ENCODE results near the gene CA10. TPM values are rescaled to one million over a fixed set of nuclear protein-coding genes. Genes with fewer than 3 reads are reported as not detected.

CA10 gene
- total RNA-seq, 1 experiment from 2014 or later = not detected

DNA sequence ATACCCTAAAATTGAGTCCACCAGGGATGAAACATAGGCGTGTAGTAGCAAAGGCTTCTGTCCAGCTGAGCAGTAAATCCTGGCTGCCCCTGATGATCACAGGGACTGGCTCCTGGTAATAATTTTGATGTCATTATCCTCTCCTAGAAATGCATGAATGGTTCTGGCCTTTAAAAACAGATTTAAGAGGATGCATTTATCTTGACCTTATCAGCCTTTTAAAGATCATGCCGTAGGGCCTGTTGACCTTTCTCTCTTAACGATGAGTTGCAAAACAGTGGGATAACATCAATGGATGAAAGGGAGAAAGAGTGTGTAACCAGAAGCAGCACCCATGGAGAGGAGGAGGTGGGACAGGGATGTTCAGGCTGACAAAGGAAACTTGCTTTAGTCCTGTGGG is 128.5 kb downstream of the CA10 start:
- DNase-seq (ENCODE audit: low spot score) = no peak
- Histone ChIP-seq H3K36me3 (ENCODE audit: insufficient read depth, low read length, poor library complexity, severe bottlenecking) (no peaks in the 10 kb centered on the region), H3K4me3 (ENCODE audit: low read depth, low read length, poor library complexity, severe bottlenecking) (no peak overlapping the region), H3K9me3 (ENCODE audit: low read depth, low read length, poor library complexity, severe bottlenecking) (no peaks in the 10 kb centered on the region), H3K27ac (ENCODE audit: low read depth, low read length, poor library complexity, severe bottlenecking) (no peak overlapping the region), H3K27me3 (replicated peaks; ENCODE audit: insufficient read depth, low read depth, low read length, poor library complexity) (no peaks in the 10 kb centered on the region), H3K4me1 (ENCODE audit: insufficient read depth, low read length, poor library complexity, severe bottlenecking) (no peaks in the 10 kb centered on the region)
- BruUV-seq (replicated peaks) = no TSS peak
- CTCF ChIA-PET = no interaction called here
- POLR2A ChIA-PET (ENCODE audit: low non-redundant PET) = no interaction called here
- no peak for TF ChIP-seq CTCF (conservative IDR thresholded peaks at IDR 0.05; ENCODE audit: low read depth, low read length)
- TF ChIP-seq EZH2 (IDR thresholded peaks at IDR 0.05; ENCODE audit: borderline replicate concordance, low read depth, low read length, poor library complexity, severe bottlenecking) = no peak
- intact Hi-C loops (cut with micrococcal nuclease; ENCODE audit: unreplicated experiment) = no loop called here

DNA sequence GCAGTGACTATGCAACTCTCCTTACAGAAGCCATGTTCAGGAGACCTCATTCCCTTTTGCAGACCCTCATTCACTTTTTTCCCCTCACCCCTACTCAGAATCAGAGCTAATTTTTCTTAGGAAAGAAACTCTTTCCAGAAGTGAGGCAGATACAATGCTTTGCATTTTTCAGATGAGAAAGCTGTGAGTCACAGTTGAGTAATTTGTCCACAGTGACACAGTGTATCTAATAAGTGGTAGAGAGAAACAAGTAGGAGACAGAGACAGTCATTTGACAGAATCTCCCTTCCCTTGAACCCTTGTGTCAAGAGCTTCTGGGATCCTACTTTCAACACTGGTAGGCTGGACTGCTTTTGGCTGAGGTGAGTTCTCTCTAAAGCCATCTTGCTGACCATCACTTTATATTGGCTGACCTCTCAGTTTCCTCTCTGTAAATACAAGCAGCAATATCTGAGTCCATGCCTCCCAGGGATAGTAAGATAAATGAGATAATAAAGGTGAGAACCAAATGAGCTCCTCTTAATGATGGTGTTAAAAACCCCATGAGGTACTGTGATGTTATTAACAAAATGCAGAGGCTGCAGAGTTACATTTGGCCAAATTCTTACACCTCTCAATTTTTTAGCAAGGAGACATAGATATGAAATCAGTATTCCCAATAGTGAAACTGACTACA is 130.8 kb downstream of the CA10 start:
- POLR2A ChIA-PET (ENCODE audit: low non-redundant PET) = no interaction called here
- Histone ChIP-seq H3K27me3 (replicated peaks; ENCODE audit: insufficient read depth, low read depth, low read length, poor library complexity) (no peaks in the 10 kb centered on the region), H3K9me3 (ENCODE audit: low read depth, low read length, poor library complexity, severe bottlenecking) (no peaks in the 10 kb centered on the region), H3K27ac (ENCODE audit: low read depth, low read length, poor library complexity, severe bottlenecking) (no peak overlapping the region), H3K36me3 (ENCODE audit: insufficient read depth, low read length, poor library complexity, severe bottlenecking) (no peaks in the 10 kb centered on the region), H3K4me3 (ENCODE audit: low read depth, low read length, poor library complexity, severe bottlenecking) (no peak overlapping the region), H3K4me1 (ENCODE audit: insufficient read depth, low read length, poor library complexity, severe bottlenecking) (no peaks in the 10 kb centered on the region)
- no TSS peak for BruUV-seq (replicated peaks)
- no peak for DNase-seq (ENCODE audit: low spot score)
- TF ChIP-seq EZH2 (IDR thresholded peaks at IDR 0.05; ENCODE audit: borderline replicate concordance, low read depth, low read length, poor library complexity, severe bottlenecking) = no peak
- no peak for TF ChIP-seq CTCF (conservative IDR thresholded peaks at IDR 0.05; ENCODE audit: low read depth, low read length)
- intact Hi-C loops (cut with micrococcal nuclease; ENCODE audit: unreplicated experiment) = no loop called here
- CTCF ChIA-PET = no interaction called here

- CTCF ChIA-PET = no interaction called here
- intact Hi-C loops (cut with micrococcal nuclease; ENCODE audit: unreplicated experiment) = no loop called here
- TF ChIP-seq CTCF (conservative IDR thresholded peaks at IDR 0.05; ENCODE audit: low read depth, low read length) (no peak), EZH2 (IDR thresholded peaks at IDR 0.05; ENCODE audit: borderline replicate concordance, low read depth, low read length, poor library complexity, severe bottlenecking) (no peak)
Observed at GRCh38 chr17:52027081-52027480, 131.4 kb downstream of the CA10 start.

More at GRCh38 chr17:52027081-52027480, 131.4 kb downstream of the CA10 start:
- no peak overlapping the region for H3K27ac ChIP-seq (ENCODE audit: low read depth, low read length, poor library complexity, severe bottlenecking)
- no peaks in the 10 kb centered on the region for H3K4me1 ChIP-seq (ENCODE audit: insufficient read depth, low read length, poor library complexity, severe bottlenecking)
- no peak for DNase-seq (ENCODE audit: low spot score)
- BruUV-seq (replicated peaks) = no TSS peak
- POLR2A ChIA-PET (ENCODE audit: low non-redundant PET) = no interaction called here
- no peak overlapping the region for H3K4me3 ChIP-seq (ENCODE audit: low read depth, low read length, poor library complexity, severe bottlenecking)
- no peaks in the 10 kb centered on the region for H3K36me3 ChIP-seq (ENCODE audit: insufficient read depth, low read length, poor library complexity, severe bottlenecking)
- no peaks in the 10 kb centered on the region for H3K9me3 ChIP-seq (ENCODE audit: low read depth, low read length, poor library complexity, severe bottlenecking)
- no peaks in the 10 kb centered on the region for H3K27me3 ChIP-seq (replicated peaks; ENCODE audit: insufficient read depth, low read depth, low read length, poor library complexity)

All from A673 (cell line).